ENCODE measurements around the gene ADAMTS17. TPM values are rescaled to one million over a fixed set of nuclear protein-coding genes. Genes with fewer than 3 reads are reported as not detected.

ADAMTS17 gene
- total RNA-seq, 1 donor from 2014 or later, result 6.2 TPM

GRCh38 chr15:100297812-100298211, 44.0 kb downstream of the ADAMTS17 start:
- no peaks in the 10 kb centered on the region for H3K36me3 ChIP-seq
- H3K4me3 ChIP-seq, result no peak overlapping the region
- no peak overlapping the region for H3K27ac ChIP-seq
- H3K4me1 ChIP-seq, result no peaks in the 10 kb centered on the region
- no peaks in the 10 kb centered on the region for H3K27me3 ChIP-seq
- no peaks in the 10 kb centered on the region for H3K9me3 ChIP-seq
- no peak for TF ChIP-seq CTCF (IDR thresholded peaks at IDR 0.05)
- intact Hi-C loops (cut with DNase I), result no loop called here
- DNase-seq (no peak), ATAC-seq (no peak)

- H3K4me1 ChIP-seq, result no peaks in the 10 kb centered on the region
- H3K9me3 ChIP-seq, result no peaks in the 10 kb centered on the region
- H3K36me3 ChIP-seq, result no peaks in the 10 kb centered on the region
- TF ChIP-seq CTCF (IDR thresholded peaks at IDR 0.05), result no peak
- H3K27ac ChIP-seq, result no peak overlapping the region
- H3K4me3 ChIP-seq, result no peak overlapping the region
- ATAC-seq (no peak), DNase-seq (no peak)
- H3K27me3 ChIP-seq, result no peaks in the 10 kb centered on the region
- intact Hi-C loops (cut with DNase I), result no loop called here
Measured at GRCh38 chr15:100295939-100296565, 45.7 kb downstream of the ADAMTS17 start.

GRCh38 chr15:100292010-100292409, 49.8 kb downstream of the ADAMTS17 start:
- Histone ChIP-seq H3K27ac (no peak overlapping the region), H3K36me3 (no peaks in the 10 kb centered on the region), H3K9me3 (no peaks in the 10 kb centered on the region), H3K27me3 (no peaks in the 10 kb centered on the region), H3K4me3 (no peak overlapping the region), H3K4me1 (no peaks in the 10 kb centered on the region)
- TF ChIP-seq CTCF (IDR thresholded peaks at IDR 0.05), result no peak
- ATAC-seq, result no peak
- intact Hi-C loops (cut with DNase I), result no loop called here
- DNase-seq, result no peak

- intact Hi-C loops (cut with DNase I), result no loop called here
- H3K36me3 ChIP-seq, result no peaks in the 10 kb centered on the region
- no peaks in the 10 kb centered on the region for H3K4me1 ChIP-seq
- H3K27ac ChIP-seq, result no peak overlapping the region
- no peak for DNase-seq
- no peaks in the 10 kb centered on the region for H3K9me3 ChIP-seq
- H3K4me3 ChIP-seq, result no peak overlapping the region
- no peaks in the 10 kb centered on the region for H3K27me3 ChIP-seq
- no peak for TF ChIP-seq CTCF (IDR thresholded peaks at IDR 0.05)
- no peak for ATAC-seq
Measured at GRCh38 chr15:100291106-100291505, 50.7 kb downstream of the ADAMTS17 start.

GRCh38 chr15:100285641-100286295, 56.0 kb downstream of the ADAMTS17 start:
- DNase-seq (no peak), ATAC-seq (no peak)
- Histone ChIP-seq H3K4me1 (no peaks in the 10 kb centered on the region), H3K36me3 (no peaks in the 10 kb centered on the region), H3K9me3 (no peaks in the 10 kb centered on the region), H3K27me3 (no peaks in the 10 kb centered on the region), H3K4me3 (no peak overlapping the region), H3K27ac (no peak overlapping the region)
- intact Hi-C loops (cut with DNase I), result no loop called here
- TF ChIP-seq CTCF (IDR thresholded peaks at IDR 0.05), result no peak
